NOMO-1 (cell line): Measurements from ENCODE around the gene ZIK1.
A peak's percentile ranks its signal among the peaks of the same experiment; 100 is the strongest.

ENCODE experiments used
- DNase-seq, 2 experiments: peaks; one replicate each; lab custom pipeline; 2025; ENCODE audit not compliant: unreplicated experiment in 2 of 2; lab: John Stamatoyannopoulos, UW

ZIK1 gene

DNA sequence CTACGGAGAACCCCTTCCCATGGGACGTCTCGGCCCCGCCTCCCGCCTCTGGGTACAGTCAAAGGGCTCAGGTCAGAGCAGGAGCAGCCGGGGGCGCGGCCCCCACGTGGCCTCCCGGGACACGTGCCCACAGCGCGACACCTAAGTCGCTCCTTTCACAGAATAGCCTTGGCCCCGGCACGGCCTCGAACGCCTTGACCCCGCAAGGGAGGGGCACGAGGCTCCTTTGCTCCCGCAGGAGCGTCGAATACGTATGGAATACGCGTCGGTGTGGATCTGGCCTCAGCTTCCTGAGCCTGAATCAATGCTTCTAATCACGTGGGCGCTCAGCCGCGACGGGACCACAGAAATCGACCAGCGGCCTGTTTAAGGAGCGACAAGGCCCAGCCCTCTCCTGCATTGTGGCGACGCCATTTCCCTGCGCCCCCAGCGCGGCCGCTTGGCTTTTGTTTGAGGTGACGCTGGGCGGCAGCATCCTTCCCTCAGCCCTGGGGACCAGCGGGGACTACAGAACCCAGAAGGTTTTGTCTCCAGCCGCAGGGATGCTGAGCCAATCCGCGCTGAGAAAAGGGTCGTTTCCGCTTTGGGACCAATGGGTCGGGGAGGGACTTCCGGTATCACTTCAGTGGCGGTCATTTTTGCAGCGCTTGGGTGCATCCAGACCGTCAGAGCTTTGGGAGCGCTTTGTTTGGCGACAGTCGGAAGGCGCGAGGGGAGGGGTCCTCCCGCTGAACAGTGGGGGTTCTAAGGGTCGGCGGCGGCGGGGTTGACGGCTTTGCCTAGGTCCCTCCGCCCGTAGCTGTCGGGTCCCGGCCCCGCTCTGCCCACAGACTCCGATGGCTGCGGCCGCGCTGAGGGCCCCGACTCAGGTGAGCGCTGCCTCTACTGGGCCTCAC lies at the start of gene ZIK1:
Gene ZIK1, plus strand, starts transcription at position 625 of the 896 bp plus-strand sequence. Its CDS starts 212 bp downstream, at position 837.
- DNase-seq: no peak

GRCh38 chr19:57537953-57538547 lies 45.9 kb upstream of the ZIK1 start:
- DNase-seq: no peak

DNA sequence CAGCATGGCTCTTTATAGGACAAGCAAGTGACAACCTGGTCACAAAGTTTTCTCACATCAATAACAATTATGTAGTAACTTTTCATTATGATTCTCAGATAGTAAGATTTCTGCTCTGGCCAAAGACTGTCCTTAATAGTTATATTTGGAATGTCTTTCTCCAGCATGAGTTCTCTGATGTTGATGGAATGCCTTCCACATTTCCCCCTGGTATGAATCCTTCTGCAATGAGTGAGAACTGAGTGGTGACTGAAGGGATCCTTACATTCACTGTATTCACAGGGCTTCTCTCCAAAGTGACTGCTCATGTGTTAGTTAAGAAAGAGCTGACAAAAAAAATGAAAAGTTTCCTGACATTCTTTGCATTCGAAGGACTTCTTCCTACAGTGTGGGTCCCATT lies 37.4 kb upstream of the ZIK1 start:
- DNase-seq: no peak

- no peak for DNase-seq
These were observed 31.5 kb upstream of the ZIK1 start for GRCh38 chr19:57552432-57552831.

- no peak for DNase-seq
These were observed 26.3 kb upstream of the ZIK1 start for GRCh38 chr19:57557659-57558058.

DNA sequence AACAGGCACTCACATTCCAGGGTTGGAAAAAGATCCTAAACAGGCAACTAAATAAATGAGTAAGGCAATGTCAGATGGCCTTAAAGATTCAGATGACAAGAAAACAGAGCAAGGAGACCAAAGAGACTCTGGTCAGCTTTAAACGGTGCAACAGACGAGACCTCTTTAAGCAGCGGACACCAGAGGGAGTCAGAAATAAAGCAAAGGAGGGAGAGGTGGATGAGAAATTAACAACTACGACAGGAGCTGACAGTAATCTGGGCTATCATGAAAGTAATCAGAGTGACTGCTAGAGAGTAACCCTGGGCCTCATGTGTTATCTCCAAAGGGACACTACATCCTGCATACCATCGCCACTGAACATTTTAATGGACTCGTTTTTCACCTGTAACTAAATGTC lies 25.4 kb upstream of the ZIK1 start:
- DNase-seq: no peak

GRCh38 chr19:57559008-57559403 lies 24.9 kb upstream of the ZIK1 start:
- peak in 1 of 2 experiments; percentile 12 for DNase-seq

DNA sequence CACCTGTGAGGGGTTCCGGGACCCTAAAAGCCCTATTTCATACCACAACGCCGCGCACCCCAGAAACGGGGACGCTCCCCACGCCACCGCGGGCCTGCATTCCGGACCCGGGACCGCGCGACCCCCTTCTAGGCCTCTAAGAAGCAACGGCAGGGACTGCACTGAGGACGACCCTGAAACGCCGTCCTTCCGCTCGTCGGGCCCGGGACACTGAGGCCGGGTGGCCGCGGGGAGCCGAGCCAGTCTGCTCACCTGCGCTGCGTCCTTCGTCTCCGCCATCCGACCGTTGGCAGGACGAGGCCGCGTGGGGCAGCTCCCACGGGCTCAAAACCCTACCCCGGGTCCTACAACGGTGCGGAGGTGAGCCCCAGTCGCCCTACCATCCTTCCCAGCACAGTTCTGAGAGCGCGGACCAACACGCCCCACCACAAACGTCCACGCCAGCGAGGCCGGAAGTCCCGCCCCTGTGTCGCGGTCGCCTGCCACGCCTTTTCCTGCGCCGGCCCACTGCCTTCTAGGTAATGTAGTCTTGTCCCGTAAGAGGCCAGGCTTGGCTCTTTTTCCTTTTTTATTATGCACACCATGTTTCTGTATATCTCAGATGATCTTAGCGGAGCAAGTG lies 24.4 kb upstream of the ZIK1 start, which contains the start of gene ZNF550:
Gene ZNF550, minus strand, starts transcription at position 460 of the 622 bp plus-strand sequence. Its CDS starts 181 bp downstream, at position 279.
- peak; percentile 83 to 89 for DNase-seq

DNA sequence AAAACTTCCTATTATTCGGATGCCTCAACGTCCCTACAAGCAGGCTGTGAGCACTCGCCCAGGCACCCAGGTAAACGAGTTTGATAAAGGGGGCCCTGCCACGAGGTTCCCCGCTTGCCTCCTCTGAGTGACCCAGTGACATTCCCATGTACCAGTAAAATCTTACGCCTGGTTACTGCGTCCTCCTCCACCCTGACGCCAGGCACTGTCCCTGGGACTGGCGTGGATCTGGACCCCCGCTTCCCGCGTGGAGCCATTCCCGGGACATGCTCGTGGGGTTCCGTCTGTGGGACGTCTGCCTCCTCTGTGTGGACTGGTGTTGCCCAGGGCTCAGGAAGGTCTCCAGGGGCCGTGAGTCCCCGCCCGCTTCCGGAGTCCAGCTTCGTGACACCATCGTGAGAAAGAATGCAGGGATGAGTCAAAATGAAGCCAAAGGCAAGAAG lies 23.9 kb upstream of the ZIK1 start:
- no peak for DNase-seq

GRCh38 chr19:57563547-57563946 lies 20.4 kb upstream of the ZIK1 start:
- DNase-seq: no peak

DNA sequence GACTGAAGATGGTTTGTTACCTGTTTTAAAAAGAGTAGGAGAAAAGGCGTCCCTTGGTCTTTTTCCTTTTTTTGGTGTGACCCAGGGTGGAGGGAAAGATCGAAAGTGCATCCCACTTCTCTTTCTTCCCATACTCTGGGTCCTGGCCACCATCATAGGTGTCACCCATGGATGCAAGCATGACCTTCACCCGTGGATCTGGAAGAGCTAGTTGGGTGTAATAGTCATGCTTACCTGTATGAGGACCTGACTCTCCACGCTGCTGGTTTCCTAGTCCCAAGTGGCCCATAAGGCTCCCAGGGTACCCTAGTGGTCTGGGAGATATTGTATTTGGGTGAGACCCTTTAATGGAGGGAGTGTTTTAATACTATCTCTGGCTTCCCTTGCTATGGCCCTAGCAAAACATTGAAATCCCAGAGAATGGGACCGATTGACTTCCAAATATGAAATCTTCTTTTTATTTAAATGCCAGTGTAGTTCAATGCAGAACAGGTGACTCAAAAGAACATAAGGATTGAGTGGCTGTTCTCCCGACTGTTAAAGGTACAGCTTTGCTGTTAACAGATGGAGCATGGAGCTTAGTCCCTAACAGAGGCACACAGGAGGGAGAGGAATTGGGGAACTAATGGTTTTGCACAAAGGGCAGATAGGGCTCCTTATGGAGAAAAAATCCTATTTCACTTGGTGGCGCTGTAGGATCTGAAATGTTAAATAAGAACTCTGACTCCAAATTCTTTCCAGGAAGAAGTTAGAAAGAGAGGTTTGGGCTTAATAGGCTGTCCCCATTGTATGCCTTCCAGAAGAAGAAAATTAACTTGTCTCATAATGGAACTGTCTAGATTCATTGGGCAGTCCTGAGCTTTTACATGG lies 17.3 kb upstream of the ZIK1 start:
- DNase-seq: no peak

DNA sequence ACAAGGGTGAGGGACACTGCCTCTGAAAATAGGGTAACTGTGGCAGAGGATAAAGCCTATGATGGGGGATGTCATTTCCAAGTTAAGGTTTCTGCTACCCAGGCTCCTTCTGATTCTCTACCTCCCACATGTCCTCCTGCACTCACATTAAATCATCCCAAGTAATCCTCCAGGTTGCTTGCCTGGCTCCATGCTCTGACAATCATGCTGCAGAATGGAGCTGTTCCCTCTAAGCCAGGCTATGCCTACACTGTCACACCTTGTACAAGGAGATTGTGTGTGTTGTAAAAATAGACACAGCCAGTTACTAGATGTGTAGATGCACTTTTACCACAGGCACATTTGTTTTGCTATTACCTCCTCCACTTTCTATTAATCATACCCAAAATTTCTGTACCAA lies 13.2 kb upstream of the ZIK1 start:
- DNase-seq: no peak

- no peak for DNase-seq
These were observed 11.5 kb upstream of the ZIK1 start for GRCh38 chr19:57572415-57572947.

DNA sequence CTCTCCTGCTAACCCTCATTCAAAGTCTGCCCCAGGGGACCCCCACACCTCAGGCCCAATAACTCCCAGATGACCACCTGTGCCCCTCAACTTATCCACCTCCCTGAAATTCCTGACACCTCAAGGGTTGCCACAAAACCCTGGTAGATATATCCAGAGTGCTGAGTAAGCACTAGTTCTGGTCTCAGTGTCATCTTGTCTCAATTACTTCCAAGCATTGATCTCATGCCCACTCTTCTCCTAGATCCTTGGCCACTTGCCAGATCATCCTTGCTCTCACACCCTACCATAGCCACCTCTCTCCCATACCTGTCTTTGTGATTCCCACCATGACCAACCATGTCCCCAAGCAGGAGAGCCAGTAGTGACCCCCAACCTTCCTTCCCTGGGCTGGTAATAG lies 7.3 kb upstream of the ZIK1 start:
- DNase-seq: no peak

GRCh38 chr19:57578487-57579205 lies 5.3 kb upstream of the ZIK1 start, which contains the start of gene ZNF416:
Gene ZNF416 (minus strand): TSS chr19:57578911. CDS start chr19:57578704, 207 bp downstream.
- peak; percentile 96 to 98 for DNase-seq

GRCh38 chr19:57583104-57583520 lies 833 bp upstream of the ZIK1 start:
- DNase-seq: no peak

- no peak for DNase-seq
These were observed 3.6 kb downstream of the ZIK1 start for GRCh38 chr19:57587529-57587928.

GRCh38 chr19:57599377-57599760 lies 15.4 kb downstream of the ZIK1 start:
- no peak for DNase-seq

GRCh38 chr19:57599761-57600383 lies 15.9 kb downstream of the ZIK1 start, which contains the start of gene ZNF530:
Gene ZNF530 (plus strand): TSS chr19:57599885. CDS start chr19:57604346, 4,461 bp downstream.
- peak; percentile 81 to 82 for DNase-seq
